Stomach (tissue), 4 donors: ENCODE data around the gene APLN.

Experiments
- CTCF ChIP-seq, 7 experiments: fragments of 450-650 bp in 4 of 7; fragments of 200-600 bp in 3 of 7; sonication (generic) in 3 of 7; IDR thresholded peaks; one replicate each; pipeline ENCODE4 v1.5.1; 2016 to 2019; ENCODE audit warnings: antibody characterized with exemption in 7 of 7, control low read depth in 2 of 7, mild to moderate bottlenecking in 1 of 7
- POLR2AphosphoS5 ChIP-seq, 3 donors: sonication (generic); formaldehyde crosslinking; IDR thresholded peaks; one replicate each; pipeline ENCODE4 v1.6.1; 2016; ENCODE audit warnings: antibody characterized with exemption in 3 of 3

- TF ChIP-seq POLR2AphosphoS5 (IDR thresholded peaks at IDR 0.05), result no peak
- no peak for TF ChIP-seq CTCF (IDR thresholded peaks at IDR 0.05)
These were observed 12.1 kb downstream of the APLN start for GRCh38 chrX:129642641-129643040.
